ENCODE measurements around the gene JTB.
"Not testable (repeated sequence)": the region's sequence is repeated elsewhere in the genome, so short reads cannot be mapped to it uniquely, and the experiment has no call there.

Gene JTB

GRCh38 chr1:153977250-153978240 lies at the start of gene JTB:
TSS of gene JTB (minus strand) at chr1:153977674. CDS start at chr1:153977252, 422 bp downstream.
- peak within 1 kb of the TSS; percentile 96 for H3K27ac Mint-ChIP-seq
- H3K4me1 Mint-ChIP-seq, result peaks cover 39% of the 10 kb centered on the region
- no peaks in the 10 kb centered on the region for H3K27me3 Mint-ChIP-seq
- H3K36me3 Mint-ChIP-seq, result peaks cover 16% of the 10 kb centered on the region
- H3K4me3 Mint-ChIP-seq, result peak within 1 kb of the TSS; percentile 97
- no peaks in the 10 kb centered on the region for H3K9me3 Mint-ChIP-seq

- Mint-ChIP-seq H3K36me3 (peaks cover 2% of the 10 kb centered on the region), H3K4me3 (no peak overlapping the region), H3K27ac (no peak overlapping the region), H3K27me3 (no peaks in the 10 kb centered on the region), H3K4me1 (no peaks in the 10 kb centered on the region), H3K9me3 (no peaks in the 10 kb centered on the region)
Measured at GRCh38 chr1:154019940-154020339, 42.5 kb upstream of the JTB start.

GRCh38 chr1:154019269-154019668 lies 41.8 kb upstream of the JTB start:
- H3K4me3 Mint-ChIP-seq, result no peak overlapping the region
- no peaks in the 10 kb centered on the region for H3K27me3 Mint-ChIP-seq
- H3K27ac Mint-ChIP-seq, result no peak overlapping the region
- no peaks in the 10 kb centered on the region for H3K4me1 Mint-ChIP-seq
- peaks cover 2% of the 10 kb centered on the region for H3K36me3 Mint-ChIP-seq
- no peaks in the 10 kb centered on the region for H3K9me3 Mint-ChIP-seq

GRCh38 chr1:154014154-154014907 lies 36.9 kb upstream of the JTB start:
- peaks cover 2% of the 10 kb centered on the region for H3K36me3 Mint-ChIP-seq
- H3K27me3 Mint-ChIP-seq, result no peaks in the 10 kb centered on the region
- no peak overlapping the region for H3K27ac Mint-ChIP-seq
- H3K9me3 Mint-ChIP-seq, result no peaks in the 10 kb centered on the region
- no peak overlapping the region for H3K4me3 Mint-ChIP-seq
- no peaks in the 10 kb centered on the region for H3K4me1 Mint-ChIP-seq

GRCh38 chr1:154012543-154012942 lies 35.1 kb upstream of the JTB start:
- H3K9me3 Mint-ChIP-seq, H3K4me1 Mint-ChIP-seq, H3K27me3 Mint-ChIP-seq, H3K4me3 Mint-ChIP-seq, H3K36me3 Mint-ChIP-seq, H3K27ac Mint-ChIP-seq: not testable (repeated sequence)

GRCh38 chr1:154012129-154012528 lies 34.7 kb upstream of the JTB start:
- no peaks in the 10 kb centered on the region for H3K27me3 Mint-ChIP-seq
- peaks cover 2% of the 10 kb centered on the region for H3K36me3 Mint-ChIP-seq
- H3K4me1 Mint-ChIP-seq, result no peaks in the 10 kb centered on the region

GRCh38 chr1:154006136-154006535 lies 28.7 kb upstream of the JTB start:
- Mint-ChIP-seq H3K27ac (no peak overlapping the region), H3K4me1 (no peaks in the 10 kb centered on the region), H3K36me3 (no peaks in the 10 kb centered on the region), H3K4me3 (no peak overlapping the region), H3K9me3 (no peaks in the 10 kb centered on the region), H3K27me3 (no peaks in the 10 kb centered on the region)

More at GRCh38 chr1:154012129-154012528, 34.7 kb upstream of the JTB start:
- no peak overlapping the region for H3K4me3 Mint-ChIP-seq
- no peak overlapping the region for H3K27ac Mint-ChIP-seq
- H3K9me3 Mint-ChIP-seq, result no peaks in the 10 kb centered on the region

GRCh38 chr1:154000420-154000819 lies 22.9 kb upstream of the JTB start:
- no peaks in the 10 kb centered on the region for H3K27me3 Mint-ChIP-seq
- H3K27ac Mint-ChIP-seq, result no peak overlapping the region
- H3K9me3 Mint-ChIP-seq, result no peaks in the 10 kb centered on the region
- peaks cover 3% of the 10 kb centered on the region for H3K4me1 Mint-ChIP-seq
- H3K4me3 Mint-ChIP-seq, result no peak overlapping the region
- peaks cover 4% of the 10 kb centered on the region for H3K36me3 Mint-ChIP-seq

- H3K27ac Mint-ChIP-seq, H3K27me3 Mint-ChIP-seq, H3K4me3 Mint-ChIP-seq, H3K9me3 Mint-ChIP-seq: not testable (repeated sequence)
- H3K4me1 Mint-ChIP-seq, result peaks cover 12% of the 10 kb centered on the region
- peaks cover 18% of the 10 kb centered on the region for H3K36me3 Mint-ChIP-seq
Measured at GRCh38 chr1:153996882-153997281, 19.4 kb upstream of the JTB start.

GRCh38 chr1:153995640-153996039 lies 18.2 kb upstream of the JTB start:
- H3K9me3 Mint-ChIP-seq, result no peaks in the 10 kb centered on the region
- peaks cover 28% of the 10 kb centered on the region for H3K36me3 Mint-ChIP-seq
- peaks cover 19% of the 10 kb centered on the region for H3K4me1 Mint-ChIP-seq
- H3K27ac Mint-ChIP-seq, result peak overlapping the region; percentile 80
- no peaks in the 10 kb centered on the region for H3K27me3 Mint-ChIP-seq
- H3K4me3 Mint-ChIP-seq, result peak overlapping the region; percentile 20

GRCh38 chr1:153995202-153995601 lies 17.7 kb upstream of the JTB start:
- H3K4me3 Mint-ChIP-seq, result peak overlapping the region; percentile 20
- peaks cover 29% of the 10 kb centered on the region for H3K36me3 Mint-ChIP-seq
- peaks cover 23% of the 10 kb centered on the region for H3K4me1 Mint-ChIP-seq
- no peaks in the 10 kb centered on the region for H3K27me3 Mint-ChIP-seq
- no peaks in the 10 kb centered on the region for H3K9me3 Mint-ChIP-seq
- H3K27ac Mint-ChIP-seq, result peak overlapping the region; percentile 80

GRCh38 chr1:153991806-153992205 lies 14.3 kb upstream of the JTB start:
- peak overlapping the region; percentile 99 for H3K4me3 Mint-ChIP-seq
- H3K27me3 Mint-ChIP-seq, result no peaks in the 10 kb centered on the region
- H3K36me3 Mint-ChIP-seq, result peaks cover 29% of the 10 kb centered on the region
- H3K9me3 Mint-ChIP-seq, result no peaks in the 10 kb centered on the region
- H3K27ac Mint-ChIP-seq, result peak overlapping the region; percentile 98
- H3K4me1 Mint-ChIP-seq, result peaks cover 32% of the 10 kb centered on the region

- Mint-ChIP-seq H3K4me1 (peaks cover 37% of the 10 kb centered on the region), H3K27ac (peak overlapping the region; percentile 98), H3K36me3 (peaks cover 29% of the 10 kb centered on the region), H3K9me3 (no peaks in the 10 kb centered on the region), H3K27me3 (no peaks in the 10 kb centered on the region), H3K4me3 (peak overlapping the region; percentile 99)
Measured at GRCh38 chr1:153991151-153991630, 13.7 kb upstream of the JTB start.

- no peaks in the 10 kb centered on the region for H3K27me3 Mint-ChIP-seq
- peak within 1 kb of the TSS; percentile 99 for H3K4me3 Mint-ChIP-seq
- H3K27ac Mint-ChIP-seq, result peak within 1 kb of the TSS; percentile 98
- peaks cover 40% of the 10 kb centered on the region for H3K4me1 Mint-ChIP-seq
- H3K36me3 Mint-ChIP-seq, result peaks cover 28% of the 10 kb centered on the region
- H3K9me3 Mint-ChIP-seq, result no peaks in the 10 kb centered on the region
Measured at GRCh38 chr1:153990468-153991150, 13.1 kb upstream of the JTB start, which contains the start of gene RPS27. TSS of gene RPS27 (plus strand) at chr1:153990762. CDS start at chr1:153990797, 35 bp downstream.

- H3K36me3 Mint-ChIP-seq, result peaks cover 16% of the 10 kb centered on the region
- peaks cover 45% of the 10 kb centered on the region for H3K4me1 Mint-ChIP-seq
- no peaks in the 10 kb centered on the region for H3K27me3 Mint-ChIP-seq
- H3K27ac Mint-ChIP-seq, result peak overlapping the region; percentile 82
- H3K4me3 Mint-ChIP-seq, result no peak overlapping the region
- no peaks in the 10 kb centered on the region for H3K9me3 Mint-ChIP-seq
Measured at GRCh38 chr1:153987621-153988020, 10.1 kb upstream of the JTB start.
